ENCODE data around the gene KIF4B.

The KIF4B gene

GRCh38 chr5:155052532-155052931, 39.0 kb downstream of the KIF4B start:
- H3K4me3 ChIP-seq (ENCODE audit: low read depth, low read length), result no peak overlapping the region
- in situ Hi-C loops (cut with HindIII; ENCODE audit: low sequenced_read_pairs), result no loop called here
- no peak for DNase-seq (ENCODE audit: low read depth, low spot score)
- TF ChIP-seq CTCF (IDR thresholded peaks at IDR 0.05; ENCODE audit: low read depth, low read length), result no peak

GRCh38 chr5:155053501-155053900, 39.9 kb downstream of the KIF4B start:
- in situ Hi-C loops (cut with HindIII; ENCODE audit: low sequenced_read_pairs), result no loop called here
- DNase-seq (ENCODE audit: low read depth, low spot score), result no peak
- no peak for TF ChIP-seq CTCF (IDR thresholded peaks at IDR 0.05; ENCODE audit: low read depth, low read length)
- no peak overlapping the region for H3K4me3 ChIP-seq (ENCODE audit: low read depth, low read length)

GRCh38 chr5:155056644-155057269, 43.2 kb downstream of the KIF4B start:
- in situ Hi-C loops (cut with HindIII; ENCODE audit: low sequenced_read_pairs), result no loop called here
- no peak overlapping the region for H3K4me3 ChIP-seq (ENCODE audit: low read depth, low read length)
- no peak for TF ChIP-seq CTCF (IDR thresholded peaks at IDR 0.05; ENCODE audit: low read depth, low read length)
- no peak for DNase-seq (ENCODE audit: low read depth, low spot score)

GRCh38 chr5:155057626-155058025, 44.1 kb downstream of the KIF4B start:
- in situ Hi-C loops (cut with HindIII; ENCODE audit: low sequenced_read_pairs), result no loop called here
- no peak for TF ChIP-seq CTCF (IDR thresholded peaks at IDR 0.05; ENCODE audit: low read depth, low read length)
- no peak overlapping the region for H3K4me3 ChIP-seq (ENCODE audit: low read depth, low read length)
- DNase-seq (ENCODE audit: low read depth, low spot score), result no peak

- TF ChIP-seq CTCF (IDR thresholded peaks at IDR 0.05; ENCODE audit: low read depth, low read length), result no peak
- in situ Hi-C loops (cut with HindIII; ENCODE audit: low sequenced_read_pairs), result no loop called here
- DNase-seq (ENCODE audit: low read depth, low spot score), result no peak
Observed at GRCh38 chr5:155064580-155064979, 51.0 kb downstream of the KIF4B start.

GRCh38 chr5:155066886-155067595, 53.5 kb downstream of the KIF4B start:
- no peak overlapping the region for H3K4me3 ChIP-seq (ENCODE audit: low read depth, low read length)
- TF ChIP-seq CTCF (IDR thresholded peaks at IDR 0.05; ENCODE audit: low read depth, low read length), result no peak
- in situ Hi-C loops (cut with HindIII; ENCODE audit: low sequenced_read_pairs), result no loop called here
- no peak for DNase-seq (ENCODE audit: low read depth, low spot score)

More at GRCh38 chr5:155064580-155064979, 51.0 kb downstream of the KIF4B start:
- no peak overlapping the region for H3K4me3 ChIP-seq (ENCODE audit: low read depth, low read length)
